DMS114 treated with DMSO at 0.1 percent for 48 hours (cell line): ENCODE measurements around the gene BCAT1.
"Not testable (repeated sequence)": the region's sequence is repeated elsewhere in the genome, so short reads cannot be mapped to it uniquely, and the experiment has no call there.

Source experiments
- DNase-seq: peaks from one replicate; lab custom pipeline; 2025; ENCODE audit not compliant: unreplicated experiment; lab: John Stamatoyannopoulos, UW

Gene BCAT1

GRCh38 chr12:24820872-24821271, 128.0 kb downstream of the BCAT1 start:
- no peak for DNase-seq

DNA sequence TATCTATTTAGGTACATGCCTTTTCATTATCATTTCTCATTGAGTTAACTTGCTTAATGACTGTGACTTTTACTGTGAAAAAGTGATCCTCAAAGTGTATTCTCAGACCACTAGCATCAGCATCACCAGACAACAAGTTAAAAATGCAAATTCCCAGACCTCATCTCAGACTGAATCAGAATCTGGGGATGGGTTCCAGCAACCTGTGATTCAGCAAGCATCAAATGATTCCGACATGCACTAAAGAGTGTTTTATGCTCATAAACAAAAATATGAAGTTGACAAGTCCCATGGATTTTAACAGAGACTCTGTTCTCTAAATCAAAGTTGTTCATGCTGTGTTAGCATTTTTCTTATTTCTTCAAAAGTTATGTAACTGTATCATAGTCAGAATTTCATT, 130.6 kb downstream of the BCAT1 start:
- DNase-seq, result no peak

GRCh38 chr12:24815114-24815423, 133.8 kb downstream of the BCAT1 start:
- no peak for DNase-seq

GRCh38 chr12:24814379-24815113, 134.4 kb downstream of the BCAT1 start:
- no peak for DNase-seq

DNA sequence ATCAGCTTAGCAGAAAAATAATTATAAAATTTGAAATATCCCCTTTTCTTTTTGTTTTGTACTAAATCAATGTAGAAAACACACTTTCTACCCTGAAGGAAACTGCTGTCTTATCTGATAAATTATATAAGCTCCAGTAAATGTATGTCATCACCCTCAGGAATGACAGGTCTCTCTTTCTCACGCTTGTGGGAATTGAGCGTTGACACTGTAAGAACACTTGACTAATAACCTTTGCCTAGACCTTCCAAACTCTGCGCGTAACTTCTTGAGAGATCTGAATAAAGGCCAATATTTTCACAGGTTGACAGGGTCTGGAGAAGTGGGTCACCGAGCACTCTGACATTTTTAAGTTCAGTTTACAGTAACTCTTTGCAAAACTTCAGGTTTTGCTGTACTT, 138.5 kb downstream of the BCAT1 start:
- no peak for DNase-seq

DNA sequence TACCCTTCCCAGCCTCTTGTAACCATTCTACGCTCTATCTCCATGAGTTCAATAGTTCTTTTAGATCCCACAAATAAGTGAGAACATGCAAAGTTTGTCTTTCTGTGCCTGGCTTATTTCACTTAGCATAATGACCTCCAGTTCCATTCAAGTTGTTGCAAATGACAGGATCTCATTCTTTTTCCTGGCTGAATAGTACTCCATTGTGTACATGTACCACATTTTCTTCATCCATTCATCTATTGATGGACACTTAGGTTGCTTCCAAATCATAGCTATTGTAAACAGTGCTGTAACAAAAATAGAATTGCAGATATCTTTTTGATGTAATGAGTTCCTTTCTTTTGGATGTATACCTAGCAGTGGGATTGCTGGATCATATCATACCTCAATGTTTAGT, 139.6 kb downstream of the BCAT1 start:
- not testable (repeated sequence) for DNase-seq

GRCh38 chr12:24808651-24809050, 140.2 kb downstream of the BCAT1 start:
- DNase-seq, result no peak

DNA sequence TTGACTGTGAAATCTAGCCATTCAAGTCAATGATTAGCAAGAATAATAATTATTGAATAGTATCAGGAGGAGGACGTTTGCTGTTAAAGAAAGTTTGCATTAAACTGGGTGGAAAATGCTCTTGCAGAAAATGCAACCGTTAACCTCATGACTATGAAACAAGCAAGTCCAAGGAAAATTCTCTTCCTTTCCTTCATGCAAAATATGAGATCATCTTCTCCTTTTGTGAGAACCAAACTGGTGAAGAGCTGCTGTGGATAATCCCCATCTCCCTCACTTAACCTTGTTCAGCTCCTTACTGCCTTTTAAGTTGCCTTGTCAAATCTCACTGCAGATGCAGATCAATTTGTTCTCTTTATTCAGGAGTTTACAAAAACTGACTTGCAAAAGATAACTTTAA, 142.5 kb downstream of the BCAT1 start:
- no peak for DNase-seq

DNA sequence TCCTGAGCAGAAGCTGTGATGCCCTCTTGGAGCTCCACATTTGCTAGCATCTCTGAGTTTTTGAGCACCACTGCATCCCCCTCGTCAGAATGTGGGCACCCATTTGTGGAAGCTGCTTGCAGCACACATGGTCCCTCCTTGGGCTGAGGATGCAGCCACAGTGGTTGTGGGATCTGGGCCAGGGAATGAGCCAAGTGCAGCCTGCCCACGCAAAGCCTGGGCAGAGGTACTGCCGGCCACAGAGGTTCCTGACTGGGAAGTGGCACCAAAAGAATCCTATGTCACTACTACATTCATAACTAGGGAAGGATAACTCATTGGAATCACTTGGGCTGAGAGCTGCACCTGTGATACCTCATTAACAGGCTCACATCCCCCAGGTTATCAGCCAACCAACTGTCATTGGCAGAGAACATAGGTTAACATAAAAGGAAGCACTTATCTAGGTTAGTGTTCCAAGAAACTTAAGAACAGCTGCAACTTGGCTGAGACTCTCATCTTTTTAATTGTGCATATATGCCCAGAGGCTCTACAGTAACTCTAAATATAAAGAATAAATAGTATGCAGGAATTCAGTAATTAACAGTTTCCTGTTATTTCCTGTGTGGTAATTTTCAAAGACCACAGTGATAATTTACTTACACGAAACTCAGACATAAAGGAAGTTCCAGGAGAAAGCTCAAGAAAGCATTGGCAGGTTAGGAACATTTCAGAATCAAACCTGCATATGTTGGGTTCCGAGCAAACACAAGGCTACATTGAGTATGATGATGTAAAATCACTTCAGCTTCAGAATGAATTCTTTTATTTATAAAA, 145.3 kb downstream of the BCAT1 start:
- no peak for DNase-seq

DNA sequence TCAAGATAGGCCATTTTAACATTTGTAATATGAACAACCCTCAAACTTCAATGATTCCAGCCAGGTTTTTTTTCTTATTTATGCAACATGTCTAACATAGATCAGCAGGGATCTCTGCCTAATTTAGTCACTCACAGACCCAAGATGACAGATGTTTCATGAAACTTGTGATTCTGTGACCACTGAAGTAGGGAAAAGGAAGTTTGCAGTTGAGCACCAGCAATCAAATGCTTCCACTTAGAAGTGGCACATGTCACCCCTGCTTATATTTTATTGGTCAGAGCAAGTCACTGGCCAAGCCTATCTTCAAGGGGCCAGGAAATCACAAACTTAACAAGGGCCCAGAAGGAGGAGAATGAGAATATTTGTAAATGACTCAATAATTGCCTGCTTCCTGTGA, 150.6 kb downstream of the BCAT1 start:
- no peak for DNase-seq

DNA sequence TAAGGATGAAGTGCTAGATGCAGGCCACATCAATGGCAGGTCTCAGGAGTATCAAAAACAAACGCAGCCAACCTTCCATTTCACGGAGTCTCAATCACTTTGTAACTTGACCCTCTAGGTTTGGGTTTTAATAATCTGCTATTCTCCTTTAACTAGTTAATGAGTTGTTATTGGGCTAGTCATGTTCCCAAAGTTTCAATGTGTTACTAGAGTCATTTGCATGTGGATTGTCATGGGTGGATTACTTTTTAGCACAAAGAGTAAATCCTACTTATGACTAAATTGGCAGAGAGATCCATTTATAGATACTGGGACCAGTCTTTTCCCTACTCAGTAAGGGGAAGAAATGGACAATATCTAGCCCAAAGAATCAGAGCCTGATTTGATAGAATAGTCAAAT, 151.0 kb downstream of the BCAT1 start:
- no peak for DNase-seq

DNA sequence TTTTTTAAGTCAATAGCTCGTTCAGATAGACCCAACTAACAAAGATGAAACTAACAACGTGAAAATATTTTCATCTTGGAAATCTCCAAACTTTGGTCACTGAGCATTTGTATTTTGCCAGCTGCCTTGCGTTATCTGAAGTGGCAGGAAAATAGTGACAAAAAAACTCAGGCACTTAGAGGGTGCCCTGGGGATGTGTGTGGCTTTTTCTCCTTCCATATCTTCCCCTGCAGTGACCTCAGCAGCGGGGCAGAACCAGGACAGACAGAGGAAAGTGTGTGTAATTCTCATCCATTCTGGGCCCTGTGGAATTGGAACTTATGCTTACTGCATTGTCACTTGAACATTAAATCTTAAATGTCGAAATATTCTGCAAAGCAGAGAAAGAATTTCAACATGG, 152.0 kb downstream of the BCAT1 start:
- DNase-seq, result no peak

GRCh38 chr12:24795699-24796347, 153.1 kb downstream of the BCAT1 start:
- DNase-seq, result no peak

DNA sequence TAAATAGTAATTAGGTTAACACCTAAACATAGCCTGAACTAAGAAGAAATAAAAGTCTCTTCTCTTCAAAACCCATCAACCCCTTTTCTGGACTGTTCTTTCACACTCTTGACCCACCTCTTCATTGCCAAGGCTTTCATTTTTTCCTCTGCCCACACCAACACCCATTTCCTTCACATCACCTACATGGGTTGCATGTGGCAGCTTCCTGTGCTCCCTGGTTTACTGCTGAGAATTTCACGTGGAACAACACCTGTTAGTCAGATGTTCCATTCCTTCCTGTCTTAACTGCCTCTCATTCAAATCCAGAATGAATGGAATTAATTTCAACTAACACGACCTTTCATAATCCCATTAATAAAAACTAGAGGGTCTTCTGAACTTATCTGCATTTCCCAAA, 157.3 kb downstream of the BCAT1 start:
- no peak for DNase-seq

GRCh38 chr12:24788886-24789285, 160.0 kb downstream of the BCAT1 start:
- no peak for DNase-seq

GRCh38 chr12:24780697-24781368, 168.1 kb downstream of the BCAT1 start:
- DNase-seq, result no peak

GRCh38 chr12:24778486-24779304, 170.2 kb downstream of the BCAT1 start:
- DNase-seq, result peak; percentile 14

- no peak for DNase-seq
These were observed 171.5 kb downstream of the BCAT1 start for GRCh38 chr12:24777359-24777758.

- DNase-seq, result no peak
These were observed 172.0 kb downstream of the BCAT1 start for GRCh38 chr12:24776861-24777260.

- no peak for DNase-seq
These were observed 173.8 kb downstream of the BCAT1 start for GRCh38 chr12:24775073-24775472.

DNA sequence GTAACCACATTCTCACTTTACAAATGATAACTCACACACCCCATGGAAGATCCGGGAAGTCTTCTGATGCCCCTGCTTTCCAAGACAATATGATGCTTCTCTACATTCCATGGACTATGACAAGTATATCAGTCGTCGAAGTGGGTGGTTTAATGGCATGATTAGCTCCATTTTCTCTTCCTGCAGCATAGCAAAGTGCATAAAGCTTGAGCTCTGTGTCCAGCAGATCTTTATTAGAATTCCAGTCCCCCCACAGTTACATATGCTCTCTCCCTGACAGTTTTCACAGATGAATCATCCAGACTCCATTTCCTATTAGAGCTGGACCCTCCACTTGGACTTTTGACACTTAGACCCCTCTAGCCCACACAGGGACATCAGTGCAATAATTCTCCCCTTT, 174.9 kb downstream of the BCAT1 start:
- no peak for DNase-seq
